ENCODE data around the gene GPC6.

Gene GPC6

GRCh38 chr13:93673885-93674284, 447.3 kb downstream of the GPC6 start:
- Histone ChIP-seq H3K36me3 (ENCODE audit: control insufficient read depth in 2 of 2, insufficient read depth in 2 of 2, low read length in 2 of 2) (no peaks in the 10 kb centered on the region), H3K4me1 (ENCODE audit: control insufficient read depth, insufficient read depth, low read length) (no peaks in the 10 kb centered on the region), H3K27ac (ENCODE audit: low read length) (no peak overlapping the region), H3K27me3 (ENCODE audit: control insufficient read depth in 1 of 2, insufficient read depth in 2 of 2, low read length in 2 of 2) (no peaks in the 10 kb centered on the region), H3K9me3 (ENCODE audit: control insufficient read depth in 2 of 2, low read length in 2 of 2) (no peaks in the 10 kb centered on the region), H3K4me3 (ENCODE audit: low read length in 2 of 2) (no peak overlapping the region), H3K9ac (ENCODE audit: low read length in 2 of 2) (no peak overlapping the region)

- no peak overlapping the region for H3K27ac ChIP-seq (ENCODE audit: low read length)
- H3K9me3 ChIP-seq (ENCODE audit: control insufficient read depth in 2 of 2, low read length in 2 of 2): no peaks in the 10 kb centered on the region
- no peak overlapping the region for H3K9ac ChIP-seq (ENCODE audit: low read length in 2 of 2)
- no peaks in the 10 kb centered on the region for H3K4me1 ChIP-seq (ENCODE audit: control insufficient read depth, insufficient read depth, low read length)
- H3K27me3 ChIP-seq (ENCODE audit: control insufficient read depth in 1 of 2, insufficient read depth in 2 of 2, low read length in 2 of 2): no peaks in the 10 kb centered on the region
- no peak overlapping the region for H3K4me3 ChIP-seq (ENCODE audit: low read length in 2 of 2)
- no peaks in the 10 kb centered on the region for H3K36me3 ChIP-seq (ENCODE audit: control insufficient read depth in 2 of 2, insufficient read depth in 2 of 2, low read length in 2 of 2)
Observed at GRCh38 chr13:93674337-93674755, 447.7 kb downstream of the GPC6 start.

- H3K27me3 ChIP-seq (ENCODE audit: control insufficient read depth in 1 of 2, insufficient read depth in 2 of 2, low read length in 2 of 2): no peaks in the 10 kb centered on the region
- H3K9ac ChIP-seq (ENCODE audit: low read length in 2 of 2): no peak overlapping the region
- H3K27ac ChIP-seq (ENCODE audit: low read length): no peak overlapping the region
- H3K4me3 ChIP-seq (ENCODE audit: low read length in 2 of 2): no peak overlapping the region
- no peaks in the 10 kb centered on the region for H3K4me1 ChIP-seq (ENCODE audit: control insufficient read depth, insufficient read depth, low read length)
- H3K36me3 ChIP-seq (ENCODE audit: control insufficient read depth in 2 of 2, insufficient read depth in 2 of 2, low read length in 2 of 2): no peaks in the 10 kb centered on the region
- no peaks in the 10 kb centered on the region for H3K9me3 ChIP-seq (ENCODE audit: control insufficient read depth in 2 of 2, low read length in 2 of 2)
Observed at GRCh38 chr13:93680329-93680728, 453.7 kb downstream of the GPC6 start.

- H3K27me3 ChIP-seq (ENCODE audit: control insufficient read depth in 1 of 2, insufficient read depth in 2 of 2, low read length in 2 of 2): no peaks in the 10 kb centered on the region
- no peak overlapping the region for H3K27ac ChIP-seq (ENCODE audit: low read length)
- no peaks in the 10 kb centered on the region for H3K4me1 ChIP-seq (ENCODE audit: control insufficient read depth, insufficient read depth, low read length)
- no peaks in the 10 kb centered on the region for H3K36me3 ChIP-seq (ENCODE audit: control insufficient read depth in 2 of 2, insufficient read depth in 2 of 2, low read length in 2 of 2)
- no peaks in the 10 kb centered on the region for H3K9me3 ChIP-seq (ENCODE audit: control insufficient read depth in 2 of 2, low read length in 2 of 2)
- no peak overlapping the region for H3K9ac ChIP-seq (ENCODE audit: low read length in 2 of 2)
- no peak overlapping the region for H3K4me3 ChIP-seq (ENCODE audit: low read length in 2 of 2)
Observed at GRCh38 chr13:93685900-93686299, 459.3 kb downstream of the GPC6 start.

- Histone ChIP-seq H3K36me3 (ENCODE audit: control insufficient read depth in 2 of 2, insufficient read depth in 2 of 2, low read length in 2 of 2) (no peaks in the 10 kb centered on the region), H3K27me3 (ENCODE audit: control insufficient read depth in 1 of 2, insufficient read depth in 2 of 2, low read length in 2 of 2) (no peaks in the 10 kb centered on the region), H3K9ac (ENCODE audit: low read length in 2 of 2) (no peak overlapping the region), H3K4me3 (ENCODE audit: low read length in 2 of 2) (no peak overlapping the region), H3K4me1 (ENCODE audit: control insufficient read depth, insufficient read depth, low read length) (no peaks in the 10 kb centered on the region), H3K27ac (ENCODE audit: low read length) (no peak overlapping the region), H3K9me3 (ENCODE audit: control insufficient read depth in 2 of 2, low read length in 2 of 2) (no peaks in the 10 kb centered on the region)
Observed at GRCh38 chr13:93686399-93686798, 459.8 kb downstream of the GPC6 start.

GRCh38 chr13:93687261-93687660, 460.7 kb downstream of the GPC6 start:
- no peaks in the 10 kb centered on the region for H3K4me1 ChIP-seq (ENCODE audit: control insufficient read depth, insufficient read depth, low read length)
- no peak overlapping the region for H3K27ac ChIP-seq (ENCODE audit: low read length)
- no peak overlapping the region for H3K9ac ChIP-seq (ENCODE audit: low read length in 2 of 2)
- H3K9me3 ChIP-seq (ENCODE audit: control insufficient read depth in 2 of 2, low read length in 2 of 2): no peaks in the 10 kb centered on the region
- H3K4me3 ChIP-seq (ENCODE audit: low read length in 2 of 2): no peak overlapping the region
- no peaks in the 10 kb centered on the region for H3K36me3 ChIP-seq (ENCODE audit: control insufficient read depth in 2 of 2, insufficient read depth in 2 of 2, low read length in 2 of 2)
- no peaks in the 10 kb centered on the region for H3K27me3 ChIP-seq (ENCODE audit: control insufficient read depth in 1 of 2, insufficient read depth in 2 of 2, low read length in 2 of 2)

GRCh38 chr13:93689333-93689732, 462.7 kb downstream of the GPC6 start:
- H3K27ac ChIP-seq (ENCODE audit: low read length): no peak overlapping the region

GRCh38 chr13:93690139-93690538, 463.5 kb downstream of the GPC6 start:
- H3K9me3 ChIP-seq (ENCODE audit: control insufficient read depth in 2 of 2, low read length in 2 of 2): no peaks in the 10 kb centered on the region
- H3K27me3 ChIP-seq (ENCODE audit: control insufficient read depth in 1 of 2, insufficient read depth in 2 of 2, low read length in 2 of 2): no peaks in the 10 kb centered on the region
- H3K4me1 ChIP-seq (ENCODE audit: control insufficient read depth, insufficient read depth, low read length): no peaks in the 10 kb centered on the region
- H3K9ac ChIP-seq (ENCODE audit: low read length in 2 of 2): no peak overlapping the region
- no peak overlapping the region for H3K4me3 ChIP-seq (ENCODE audit: low read length in 2 of 2)
- no peaks in the 10 kb centered on the region for H3K36me3 ChIP-seq (ENCODE audit: control insufficient read depth in 2 of 2, insufficient read depth in 2 of 2, low read length in 2 of 2)
- H3K27ac ChIP-seq (ENCODE audit: low read length): no peak overlapping the region

More at GRCh38 chr13:93689333-93689732, 462.7 kb downstream of the GPC6 start:
- Histone ChIP-seq H3K4me3 (ENCODE audit: low read length in 2 of 2) (no peak overlapping the region), H3K9me3 (ENCODE audit: control insufficient read depth in 2 of 2, low read length in 2 of 2) (no peaks in the 10 kb centered on the region), H3K9ac (ENCODE audit: low read length in 2 of 2) (no peak overlapping the region), H3K36me3 (ENCODE audit: control insufficient read depth in 2 of 2, insufficient read depth in 2 of 2, low read length in 2 of 2) (no peaks in the 10 kb centered on the region), H3K4me1 (ENCODE audit: control insufficient read depth, insufficient read depth, low read length) (no peaks in the 10 kb centered on the region), H3K27me3 (ENCODE audit: control insufficient read depth in 1 of 2, insufficient read depth in 2 of 2, low read length in 2 of 2) (no peaks in the 10 kb centered on the region)

GRCh38 chr13:93698016-93698613, 471.5 kb downstream of the GPC6 start:
- Histone ChIP-seq H3K4me1 (ENCODE audit: control insufficient read depth, insufficient read depth, low read length) (no peaks in the 10 kb centered on the region), H3K9me3 (ENCODE audit: control insufficient read depth in 2 of 2, low read length in 2 of 2) (no peaks in the 10 kb centered on the region), H3K27ac (ENCODE audit: low read length) (no peak overlapping the region), H3K36me3 (ENCODE audit: control insufficient read depth in 2 of 2, insufficient read depth in 2 of 2, low read length in 2 of 2) (no peaks in the 10 kb centered on the region), H3K9ac (ENCODE audit: low read length in 2 of 2) (no peak overlapping the region), H3K27me3 (ENCODE audit: control insufficient read depth in 1 of 2, insufficient read depth in 2 of 2, low read length in 2 of 2) (no peaks in the 10 kb centered on the region), H3K4me3 (ENCODE audit: low read length in 2 of 2) (no peak overlapping the region)

GRCh38 chr13:93700115-93700514, 473.5 kb downstream of the GPC6 start:
- H3K9ac ChIP-seq (ENCODE audit: low read length in 2 of 2): no peak overlapping the region
- H3K4me1 ChIP-seq (ENCODE audit: control insufficient read depth, insufficient read depth, low read length): no peaks in the 10 kb centered on the region
- H3K27me3 ChIP-seq (ENCODE audit: control insufficient read depth in 1 of 2, insufficient read depth in 2 of 2, low read length in 2 of 2): no peaks in the 10 kb centered on the region
- H3K4me3 ChIP-seq (ENCODE audit: low read length in 2 of 2): no peak overlapping the region
- no peak overlapping the region for H3K27ac ChIP-seq (ENCODE audit: low read length)
- no peaks in the 10 kb centered on the region for H3K9me3 ChIP-seq (ENCODE audit: control insufficient read depth in 2 of 2, low read length in 2 of 2)
- H3K36me3 ChIP-seq (ENCODE audit: control insufficient read depth in 2 of 2, insufficient read depth in 2 of 2, low read length in 2 of 2): no peaks in the 10 kb centered on the region

GRCh38 chr13:93708308-93709075, 481.9 kb downstream of the GPC6 start:
- no peaks in the 10 kb centered on the region for H3K36me3 ChIP-seq (ENCODE audit: control insufficient read depth in 2 of 2, insufficient read depth in 2 of 2, low read length in 2 of 2)
- no peak overlapping the region for H3K9ac ChIP-seq (ENCODE audit: low read length in 2 of 2)
- H3K27ac ChIP-seq (ENCODE audit: low read length): no peak overlapping the region
- H3K4me1 ChIP-seq (ENCODE audit: control insufficient read depth, insufficient read depth, low read length): no peaks in the 10 kb centered on the region
- H3K27me3 ChIP-seq (ENCODE audit: control insufficient read depth in 1 of 2, insufficient read depth in 2 of 2, low read length in 2 of 2): no peaks in the 10 kb centered on the region
- H3K9me3 ChIP-seq (ENCODE audit: control insufficient read depth in 2 of 2, low read length in 2 of 2): peaks cover 0 to 3% of the 10 kb centered on the region in 2 donors
- H3K4me3 ChIP-seq (ENCODE audit: low read length in 2 of 2): no peak overlapping the region
